ENCODE measurements around the gene C17orf114.

DNA sequence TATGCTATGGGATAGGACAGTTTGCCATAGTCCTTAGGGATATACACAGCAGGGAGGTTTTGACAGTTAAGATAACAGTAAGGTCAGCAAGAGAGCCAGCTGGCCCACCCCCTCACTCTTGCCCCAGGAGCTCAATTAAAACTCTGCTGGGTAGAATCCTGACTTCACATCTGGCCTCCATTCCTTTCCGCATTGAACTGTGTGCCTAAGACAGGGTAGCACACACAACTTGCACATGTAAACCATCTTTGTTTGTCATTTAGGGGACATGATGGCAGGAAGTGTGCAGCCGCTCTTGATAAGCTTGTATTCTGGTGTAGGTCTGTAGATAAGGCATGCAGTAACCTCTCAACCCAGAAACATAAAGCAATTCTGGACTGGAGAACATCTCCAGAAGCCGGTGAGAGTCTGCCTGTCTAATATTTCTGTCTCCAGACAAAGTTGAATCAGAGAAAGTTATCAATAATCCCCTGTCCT is 36.2 kb upstream of the C17orf114 start:
- TF ChIP-seq, protein P1, sequence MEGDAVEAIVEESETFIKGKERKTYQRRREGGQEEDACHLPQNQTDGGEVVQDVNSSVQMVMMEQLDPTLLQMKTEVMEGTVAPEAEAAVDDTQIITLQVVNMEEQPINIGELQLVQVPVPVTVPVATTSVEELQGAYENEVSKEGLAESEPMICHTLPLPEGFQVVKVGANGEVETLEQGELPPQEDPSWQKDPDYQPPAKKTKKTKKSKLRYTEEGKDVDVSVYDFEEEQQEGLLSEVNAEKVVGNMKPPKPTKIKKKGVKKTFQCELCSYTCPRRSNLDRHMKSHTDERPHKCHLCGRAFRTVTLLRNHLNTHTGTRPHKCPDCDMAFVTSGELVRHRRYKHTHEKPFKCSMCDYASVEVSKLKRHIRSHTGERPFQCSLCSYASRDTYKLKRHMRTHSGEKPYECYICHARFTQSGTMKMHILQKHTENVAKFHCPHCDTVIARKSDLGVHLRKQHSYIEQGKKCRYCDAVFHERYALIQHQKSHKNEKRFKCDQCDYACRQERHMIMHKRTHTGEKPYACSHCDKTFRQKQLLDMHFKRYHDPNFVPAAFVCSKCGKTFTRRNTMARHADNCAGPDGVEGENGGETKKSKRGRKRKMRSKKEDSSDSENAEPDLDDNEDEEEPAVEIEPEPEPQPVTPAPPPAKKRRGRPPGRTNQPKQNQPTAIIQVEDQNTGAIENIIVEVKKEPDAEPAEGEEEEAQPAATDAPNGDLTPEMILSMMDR (IDR thresholded peaks at IDR 0.05) = no peak
- no peak for TF ChIP-seq POLR2A (IDR thresholded peaks at IDR 0.05)
